Amniotic stem cell (primary cell): ENCODE measurements around the gene IL6R.
A peak's percentile ranks its signal among the peaks of the same experiment; 100 is the strongest.
"Not testable (repeated sequence)": the region's sequence is repeated elsewhere in the genome, so short reads cannot be mapped to it uniquely, and the experiment has no call there.

Experiments used
- DNase-seq: peaks from one replicate; lab custom pipeline; 2025; lab: John Stamatoyannopoulos, UW

IL6R gene

GRCh38 chr1:154406886-154407197 lies 1.7 kb downstream of the IL6R start:
- no peak for DNase-seq

DNA sequence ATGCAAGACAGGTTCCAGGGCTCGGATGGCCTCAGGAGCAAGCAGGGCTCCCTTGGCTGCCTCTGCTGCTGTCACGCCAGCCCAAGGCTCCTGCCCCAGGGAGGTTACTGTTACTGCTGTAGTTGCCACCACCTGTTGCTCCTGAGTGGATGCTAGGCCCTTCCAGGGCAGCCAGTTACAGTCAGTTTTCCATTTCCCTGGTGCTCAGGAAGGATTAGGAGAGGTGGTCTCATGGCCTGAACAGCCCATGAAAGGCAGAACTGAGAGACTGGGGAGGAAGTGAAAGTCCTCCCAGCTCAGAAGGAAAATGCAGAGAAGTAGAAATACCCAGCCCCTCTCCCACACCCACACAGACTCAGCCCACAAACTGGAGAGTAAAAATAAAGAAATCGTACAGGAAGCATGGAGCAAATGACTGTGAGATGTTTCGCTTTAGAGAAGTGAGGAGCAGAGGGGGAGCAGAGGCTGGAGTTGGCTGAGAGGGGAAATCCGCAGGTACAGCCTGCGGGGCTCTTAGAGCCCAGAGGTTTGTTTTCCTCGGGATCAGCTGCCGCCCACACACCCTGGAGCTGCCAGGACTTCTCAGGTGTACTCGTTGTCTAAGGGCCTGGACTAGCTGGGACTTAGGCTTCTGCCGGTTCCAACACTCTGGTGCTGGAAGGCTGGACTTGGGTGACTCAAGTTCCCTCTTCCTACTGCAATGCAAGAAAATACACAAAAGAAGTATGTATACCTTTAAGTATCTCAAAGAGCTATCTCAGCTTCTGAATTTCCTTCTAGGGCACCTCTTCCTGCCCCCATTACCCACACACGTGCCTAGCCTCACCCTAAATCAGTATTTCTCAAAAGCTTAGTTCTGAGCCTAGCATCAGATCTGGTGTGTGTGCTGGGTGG lies 2.3 kb downstream of the IL6R start:
- DNase-seq, result no peak

DNA sequence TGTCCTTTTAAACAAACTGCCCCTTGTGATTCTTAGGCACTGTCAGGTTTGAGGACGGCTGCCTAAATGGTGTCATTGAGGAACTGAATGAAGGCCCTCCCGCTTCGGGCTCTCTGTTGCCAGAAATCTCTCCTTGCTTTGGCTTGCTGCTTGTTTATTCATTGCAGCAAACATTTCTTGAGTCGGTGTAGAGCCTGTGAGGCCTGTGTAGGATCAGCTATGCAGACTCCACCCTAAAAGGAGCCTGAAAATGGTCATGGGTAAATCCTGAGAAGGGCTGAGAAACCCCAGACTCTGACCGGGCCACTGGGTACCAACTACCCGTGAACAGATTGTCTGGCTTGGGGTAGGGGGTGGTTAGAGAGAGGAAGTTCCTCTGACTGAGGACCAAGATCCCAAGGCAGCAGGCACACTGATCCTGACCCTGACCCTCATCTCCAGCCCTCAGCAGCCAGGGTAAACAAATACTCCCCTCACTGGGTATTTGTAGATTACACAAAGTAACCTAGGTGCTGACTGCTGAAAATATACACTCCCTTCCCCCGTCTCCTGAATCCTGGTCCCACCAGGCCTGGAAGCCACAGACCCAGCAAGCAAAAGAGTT lies 3.1 kb downstream of the IL6R start:
- DNase-seq, result no peak

- DNase-seq, result no peak
Observed at GRCh38 chr1:154410185-154410827, 5.2 kb downstream of the IL6R start.

GRCh38 chr1:154411525-154411924 lies 6.4 kb downstream of the IL6R start:
- DNase-seq, result no peak

DNA sequence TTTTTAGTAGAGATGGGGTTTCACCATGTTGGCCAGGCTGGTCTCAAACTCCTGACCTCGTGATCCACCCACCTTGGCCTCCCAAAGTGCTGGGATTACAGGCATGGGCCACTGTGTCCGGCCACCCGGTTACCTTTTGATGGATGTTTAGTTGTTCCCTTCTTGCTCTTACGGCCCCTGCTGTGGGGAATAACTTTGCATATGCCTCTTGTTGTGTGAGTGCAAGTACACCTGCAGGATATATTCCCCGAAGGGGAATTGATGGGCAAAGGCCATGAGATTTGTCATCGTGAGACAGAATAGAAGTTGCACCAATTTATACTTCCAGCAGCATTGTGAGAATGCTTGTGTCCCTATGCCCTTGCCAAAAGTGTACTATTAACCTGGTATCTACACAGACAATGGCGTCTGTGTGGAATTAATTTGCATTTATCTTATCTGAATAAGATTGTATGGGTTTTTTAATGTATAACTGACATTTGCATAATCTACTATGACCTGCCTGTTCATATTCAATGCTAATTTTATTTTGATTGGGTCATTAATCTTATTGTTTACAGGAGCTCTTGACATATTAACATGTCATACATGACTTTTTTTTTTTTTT lies 8.1 kb downstream of the IL6R start:
- DNase-seq, result no peak

GRCh38 chr1:154414606-154415005 lies 9.5 kb downstream of the IL6R start:
- no peak for DNase-seq

DNA sequence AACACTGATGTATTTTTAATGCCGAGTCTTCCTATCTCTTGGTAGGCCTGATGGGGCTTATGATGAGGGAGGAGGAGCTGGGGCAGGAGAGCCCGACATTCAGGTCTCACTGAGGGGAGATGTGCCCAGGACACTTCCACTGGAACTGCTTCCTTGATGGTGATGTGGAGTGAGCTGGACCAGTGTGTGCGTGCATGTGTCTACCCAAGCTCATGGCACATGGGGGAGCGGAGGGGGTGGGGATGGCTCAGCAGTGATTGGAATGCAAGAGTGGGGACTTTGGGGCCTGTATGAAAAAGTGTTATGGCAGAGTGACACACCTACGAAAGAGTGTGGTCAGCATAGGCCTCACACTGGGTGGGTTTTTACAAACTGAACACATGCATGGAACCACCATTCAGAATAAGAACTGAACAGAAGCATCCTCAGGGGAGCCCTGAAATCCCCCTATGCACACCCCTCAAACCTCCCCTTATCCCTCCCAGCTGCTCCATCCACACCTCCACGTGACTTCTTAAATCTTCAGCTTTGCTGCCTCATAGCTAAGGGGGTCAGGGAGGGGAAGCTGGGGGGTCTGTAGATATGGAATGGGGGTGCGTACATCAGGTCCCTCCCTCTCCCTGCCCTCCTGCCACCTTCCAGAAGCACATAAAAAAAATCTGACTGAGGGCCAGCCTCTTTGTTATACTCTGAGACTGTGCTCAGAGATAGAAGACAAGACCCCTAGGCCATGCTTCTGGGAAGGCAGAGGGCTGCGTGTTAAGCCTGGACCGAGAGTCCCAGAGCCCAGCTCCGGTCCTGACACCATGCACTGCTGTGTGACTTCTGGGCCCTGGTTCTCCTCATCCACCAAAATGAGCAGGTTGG lies 11.6 kb downstream of the IL6R start:
- no peak for DNase-seq

- no peak for DNase-seq
Observed at GRCh38 chr1:154417338-154417608, 12.1 kb downstream of the IL6R start.

GRCh38 chr1:154418062-154418921 lies 13.1 kb downstream of the IL6R start:
- no peak for DNase-seq

- no peak for DNase-seq
Observed at GRCh38 chr1:154418923-154419619, 13.9 kb downstream of the IL6R start.

DNA sequence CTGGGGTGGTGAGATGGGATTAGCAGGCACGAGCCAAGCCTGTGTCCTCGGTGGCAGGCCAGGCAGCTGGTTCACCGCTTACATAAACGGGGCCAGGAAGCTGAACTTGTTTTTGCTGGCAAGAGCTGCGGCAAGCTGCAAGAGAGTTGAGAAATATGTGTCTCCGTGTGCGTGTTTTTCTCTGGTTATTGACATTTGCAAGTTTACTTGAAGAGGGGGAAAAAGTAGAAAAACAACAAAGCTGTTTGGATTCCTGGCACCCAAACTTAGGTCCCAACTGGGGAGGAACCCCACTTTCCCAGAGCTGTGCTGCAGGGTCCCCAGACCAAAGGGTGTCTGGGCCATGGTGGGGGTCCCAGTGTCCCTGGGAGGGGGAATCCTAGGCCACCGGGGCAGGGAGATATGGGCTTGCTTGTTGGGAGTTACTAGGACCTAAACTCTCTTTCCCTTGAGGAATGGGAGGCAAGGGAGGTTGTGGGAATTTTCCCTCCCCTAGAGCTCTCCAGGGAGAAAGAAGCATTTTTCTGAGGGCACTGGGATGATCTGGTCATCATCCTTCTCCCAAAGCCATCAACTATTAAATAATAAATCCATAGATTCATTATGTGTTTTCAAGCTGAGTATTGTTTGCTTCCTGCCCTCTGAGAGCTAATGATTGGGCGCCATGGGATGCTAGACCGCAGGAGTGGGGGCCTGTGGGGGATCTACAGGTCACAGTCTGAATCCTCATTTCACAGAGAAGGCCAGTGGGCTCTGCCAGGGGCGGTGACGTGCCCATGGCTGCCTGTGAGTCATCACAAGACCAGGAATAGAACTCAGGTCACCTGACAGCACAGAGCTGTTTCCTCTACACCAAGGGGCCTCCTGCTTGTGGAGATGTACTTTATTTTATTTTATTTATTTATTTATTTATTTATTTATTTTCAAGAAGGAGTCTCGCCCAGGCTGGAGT lies 14.8 kb downstream of the IL6R start:
- DNase-seq, result peak; percentile 59

DNA sequence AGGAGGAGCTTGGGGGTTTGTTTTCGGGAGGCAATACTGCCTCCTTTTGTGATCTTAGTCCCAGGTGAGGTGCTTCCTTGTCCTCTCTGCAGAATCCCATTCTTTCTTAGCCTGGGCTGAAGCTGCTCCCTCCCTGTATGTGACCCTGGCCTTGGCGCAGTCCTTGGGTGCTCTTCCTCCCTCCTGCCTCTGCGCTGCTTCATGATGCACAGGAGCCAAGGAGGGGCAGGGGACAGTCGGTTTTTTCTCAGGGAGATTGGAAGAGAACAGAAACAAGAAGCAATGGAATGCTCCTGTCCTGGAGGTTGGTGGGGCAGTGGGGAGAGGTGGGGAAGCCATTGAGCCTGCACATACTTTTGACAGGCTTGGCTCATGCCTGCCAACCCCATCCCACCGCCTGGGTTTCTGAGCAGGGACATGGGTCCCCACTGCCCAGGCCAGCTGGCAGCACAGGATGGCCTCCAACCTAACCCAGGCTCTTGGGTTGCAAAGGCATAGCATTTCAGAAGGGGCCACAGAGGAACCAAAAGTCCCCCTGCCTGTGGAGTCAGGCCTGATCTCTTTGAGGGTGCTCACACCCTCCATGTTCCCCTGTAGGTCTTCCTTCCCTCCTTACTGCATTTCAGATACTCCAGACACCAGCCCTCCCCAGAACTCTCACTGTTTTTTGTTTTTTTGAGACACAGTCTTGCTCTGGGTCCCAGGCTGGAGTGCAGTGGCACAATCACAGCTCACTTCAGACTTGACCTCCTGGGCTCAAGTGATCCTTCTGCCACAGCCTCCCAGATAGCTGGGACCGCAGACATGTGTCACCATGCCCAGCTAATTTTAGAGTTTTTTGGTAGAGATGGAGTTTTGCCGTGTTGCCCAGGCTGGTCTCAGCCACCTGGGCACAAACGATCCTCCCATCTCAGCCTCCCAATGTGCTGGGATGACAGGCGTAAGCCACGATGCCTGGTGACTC lies 16.1 kb downstream of the IL6R start:
- DNase-seq, result no peak

GRCh38 chr1:154422049-154422448 lies 16.9 kb downstream of the IL6R start:
- DNase-seq, result not testable (repeated sequence)

- no peak for DNase-seq
Observed at GRCh38 chr1:154422521-154422920, 17.4 kb downstream of the IL6R start.

DNA sequence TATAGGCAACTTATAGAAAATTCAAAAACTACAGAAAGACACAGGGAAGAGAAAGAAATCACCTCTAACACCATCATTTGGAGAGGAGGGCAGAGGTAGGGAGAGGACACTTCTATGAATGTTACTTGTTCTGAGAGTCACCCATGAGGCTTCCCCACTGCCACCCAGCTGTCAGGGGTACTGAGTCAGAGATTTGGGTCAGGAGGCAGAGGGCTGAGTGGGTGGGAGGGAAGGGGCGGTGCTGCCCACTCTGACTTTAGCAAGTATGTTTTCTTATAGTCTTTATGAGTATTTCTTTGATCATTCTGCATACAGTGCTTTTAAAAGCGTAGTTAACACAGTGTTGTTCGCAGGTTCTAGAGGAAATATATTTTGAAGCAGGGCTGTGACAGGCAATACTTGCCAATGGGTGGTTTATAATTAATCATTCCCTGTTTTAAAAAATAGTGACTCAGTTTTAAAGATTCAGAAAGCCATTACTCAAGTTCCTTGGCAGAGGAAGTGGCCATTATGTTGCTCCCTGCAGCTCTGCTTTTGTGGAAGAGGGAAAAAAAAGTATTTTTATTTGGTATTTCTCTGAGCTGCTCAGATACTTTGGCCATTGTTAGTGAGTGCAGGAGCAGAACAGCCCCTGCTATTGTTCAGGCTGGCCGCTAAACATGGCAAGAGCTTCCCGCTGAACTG lies 18.3 kb downstream of the IL6R start:
- DNase-seq, result no peak

GRCh38 chr1:154423988-154424326 lies 18.8 kb downstream of the IL6R start:
- DNase-seq, result no peak

GRCh38 chr1:154425172-154425571 lies 20.0 kb downstream of the IL6R start:
- DNase-seq, result no peak
